ENCODE measurements around the gene THAP7. TPM values are rescaled to one million over a fixed set of nuclear protein-coding genes. Genes with fewer than 3 reads are reported as not detected.

Gene THAP7
- total and polyA plus RNA-seq, 11 donors = 15.3 to 39.0 (median 20.3) TPM

GRCh38 chr22:20986365-20986764 lies 15.6 kb downstream of the THAP7 start:
- Histone ChIP-seq H3K27ac (no peak overlapping the region), H3K4me1 (peaks cover 2 to 17% (median 13%) of the 10 kb centered on the region in 12 donors), H3K27me3 (no peaks in the 10 kb centered on the region), H3K36me3 (peaks cover 0 to 67% (median 44%) of the 10 kb centered on the region in 9 donors), H3K4me3 (no peak overlapping the region), H3K9me3 (no peaks in the 10 kb centered on the region)
- WGBS, 4 donors = 91 to 98% (median 95%) methylated on average over 1 of the region's 1 CpG
- intact Hi-C loops (cut with DNase I) = loop anchor here in 2 of 10 donors (10.0 kb wide), 3 partner anchors 72 to 132 kb away; partner anchors contain the start of genes CRKL (in 1 of the 2), PI4KA (in 1 of the 2) and SNAP29 (in 1 of the 2)
- TF ChIP-seq, protein P1, sequence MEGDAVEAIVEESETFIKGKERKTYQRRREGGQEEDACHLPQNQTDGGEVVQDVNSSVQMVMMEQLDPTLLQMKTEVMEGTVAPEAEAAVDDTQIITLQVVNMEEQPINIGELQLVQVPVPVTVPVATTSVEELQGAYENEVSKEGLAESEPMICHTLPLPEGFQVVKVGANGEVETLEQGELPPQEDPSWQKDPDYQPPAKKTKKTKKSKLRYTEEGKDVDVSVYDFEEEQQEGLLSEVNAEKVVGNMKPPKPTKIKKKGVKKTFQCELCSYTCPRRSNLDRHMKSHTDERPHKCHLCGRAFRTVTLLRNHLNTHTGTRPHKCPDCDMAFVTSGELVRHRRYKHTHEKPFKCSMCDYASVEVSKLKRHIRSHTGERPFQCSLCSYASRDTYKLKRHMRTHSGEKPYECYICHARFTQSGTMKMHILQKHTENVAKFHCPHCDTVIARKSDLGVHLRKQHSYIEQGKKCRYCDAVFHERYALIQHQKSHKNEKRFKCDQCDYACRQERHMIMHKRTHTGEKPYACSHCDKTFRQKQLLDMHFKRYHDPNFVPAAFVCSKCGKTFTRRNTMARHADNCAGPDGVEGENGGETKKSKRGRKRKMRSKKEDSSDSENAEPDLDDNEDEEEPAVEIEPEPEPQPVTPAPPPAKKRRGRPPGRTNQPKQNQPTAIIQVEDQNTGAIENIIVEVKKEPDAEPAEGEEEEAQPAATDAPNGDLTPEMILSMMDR (IDR thresholded peaks at IDR 0.05) = no peak
- TF ChIP-seq POLR2A (IDR thresholded peaks at IDR 0.05) = no peak
- no peak for DNase-seq
- ATAC-seq = no peak

- DNase-seq (no peak), ATAC-seq (no peak)
- WGBS, 4 donors = 91 to 95% (median 95%) methylated on average over 5 to 7 of the region's 7 CpGs
- intact Hi-C loops (cut with DNase I) = loop anchor here in 2 of 10 donors (10.0 kb wide), 3 partner anchors 71 to 131 kb away; partner anchors contain the start of genes CRKL (in 1 of the 2), PI4KA (in 1 of the 2) and SNAP29 (in 1 of the 2)
- Histone ChIP-seq H3K27ac (no peak overlapping the region), H3K9me3 (no peaks in the 10 kb centered on the region), H3K4me1 (peaks cover 7 to 23% (median 19%) of the 10 kb centered on the region in 12 donors), H3K27me3 (no peaks in the 10 kb centered on the region), H3K4me3 (no peak overlapping the region), H3K36me3 (peaks cover 0 to 62% (median 37%) of the 10 kb centered on the region in 9 donors)
- TF ChIP-seq, protein P1 (IDR thresholded peaks at IDR 0.05) = no peak
- TF ChIP-seq POLR2A (IDR thresholded peaks at IDR 0.05) = no peak
Observed at GRCh38 chr22:20985720-20986119, 16.2 kb downstream of the THAP7 start.

- H3K4me1 ChIP-seq = peaks cover 7 to 39% (median 25%) of the 10 kb centered on the region in 12 donors
- H3K27me3 ChIP-seq = peaks cover 0 to 3% (median 0%) of the 10 kb centered on the region in 9 donors
- intact Hi-C loops (cut with DNase I) = loop anchor here in 3 of 10 donors (5.0 to 10.0 kb wide), 6 partner anchors 36 to 128 kb away; partner anchors contain the start of genes CRKL (in 1 of the 3), PI4KA (in 1 of the 3) and SNAP29 (in 1 of the 3)
- 78 to 90% (median 86%) methylated on average over 5 of the region's 5 CpGs for WGBS, 4 donors
- ATAC-seq (no peak), DNase-seq (no peak)
- H3K27ac ChIP-seq = peak overlapping the region in 3 of 12 donors; percentile 90 to 95 (median 91)
- no peak for TF ChIP-seq POLR2A (IDR thresholded peaks at IDR 0.05)
- TF ChIP-seq, protein P1 (IDR thresholded peaks at IDR 0.05) = no peak
- peak overlapping the region; percentile 65 to 99 (median 88) for H3K4me3 ChIP-seq
- peaks cover 0 to 11% (median 2%) of the 10 kb centered on the region in 12 donors for H3K9me3 ChIP-seq
- H3K36me3 ChIP-seq = peaks cover 0 to 43% (median 29%) of the 10 kb centered on the region in 9 donors
Observed at GRCh38 chr22:20983081-20983771, 18.7 kb downstream of the THAP7 start.

DNA sequence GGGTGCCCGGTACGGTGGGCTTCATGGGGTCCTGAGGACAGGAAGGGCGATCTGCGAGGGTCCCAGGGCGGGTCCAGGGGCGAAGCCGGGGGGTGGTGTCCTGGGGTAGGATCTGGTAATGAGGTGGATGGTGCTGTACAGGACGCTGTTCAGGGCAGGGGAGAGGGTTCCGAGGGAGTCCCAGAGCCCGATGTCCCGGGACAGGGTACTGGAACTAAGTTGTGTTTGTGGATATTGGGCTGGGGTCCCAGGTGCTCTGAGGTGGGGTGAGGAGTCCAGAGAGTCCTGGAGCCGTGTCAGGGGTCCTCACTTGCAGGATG lies 19.4 kb downstream of the THAP7 start:
- intact Hi-C loops (cut with DNase I) = loop anchor here in 3 of 10 donors (1.0 to 10.0 kb wide), 7 partner anchors 35 to 128 kb away; partner anchors contain the start of genes CRKL (in 1 of the 3), PI4KA (in 1 of the 3) and SNAP29 (in 1 of the 3)
- H3K36me3 ChIP-seq = peaks cover 0 to 36% (median 22%) of the 10 kb centered on the region in 9 donors
- H3K4me1 ChIP-seq = peaks cover 7 to 39% (median 25%) of the 10 kb centered on the region in 12 donors
- DNase-seq (no peak), ATAC-seq (peak in 2 of 4 donors; percentile 11 to 16)
- peak overlapping the region; percentile 65 to 99 (median 88) for H3K4me3 ChIP-seq
- H3K27ac ChIP-seq = peak overlapping the region in 11 of 12 donors; percentile 90 to 96 (median 94)
- peaks cover 0 to 13% (median 2%) of the 10 kb centered on the region in 12 donors for H3K9me3 ChIP-seq
- 0 to 2% (median 1%) methylated on average over 9 to 12 of the region's 12 CpGs for WGBS, 4 donors
- peaks cover 0 to 3% (median 0%) of the 10 kb centered on the region in 9 donors for H3K27me3 ChIP-seq
- no peak for TF ChIP-seq POLR2A (IDR thresholded peaks at IDR 0.05)
- TF ChIP-seq, protein P1 (IDR thresholded peaks at IDR 0.05) = no peak
